Thoracic aorta (tissue), 2 donors: ENCODE data around the gene SERF2. TPM values are rescaled to one million over a fixed set of nuclear protein-coding genes. Genes with fewer than 3 reads are reported as not detected.

ENCODE experiments used
- ATAC-seq: fragments of 150-250 bp; one replicate; pipeline ENCODE4 v1.8.0; 2017; ENCODE audit warnings: low read depth; ENCODE audit not compliant: insufficient number of reproducible peaks, low FRiP score
- DNase-seq: peaks from one replicate; pipeline ENCODE4 v3.0.0-alpha.2; 2020; ENCODE audit warnings: low spot score
- H3K27ac ChIP-seq, 2 donors: fragments of 200-600 bp; sonication (generic); 1 replicate in 1 of 2; 2 replicates in 1 of 2; pipeline ENCODE4 v1.5.1; 2016; ENCODE audit warnings: mild to moderate bottlenecking in 2 of 2, moderate library complexity in 2 of 2
- H3K27me3 ChIP-seq: fragments of 200-600 bp; sonication (generic); replicated peaks from 2 replicates; pipeline ENCODE4 v1.6.0; 2016; ENCODE audit warnings: mild to moderate bottlenecking; ENCODE audit not compliant: insufficient read depth
- H3K36me3 ChIP-seq: fragments of 200-600 bp; sonication (generic); one replicate; pipeline ENCODE4 v1.5.1; 2016
- H3K4me1 ChIP-seq, 2 donors: fragments of 200-600 bp; sonication (generic); 1 replicate in 1 of 2; 2 replicates in 1 of 2; pipeline versions ENCODE4 v1.5.1 to v1.6.0; 2016; ENCODE audit warnings: low read depth in 2 of 2, mild to moderate bottlenecking in 1 of 2; ENCODE audit not compliant: control insufficient read depth in 1 of 2
- H3K4me3 ChIP-seq: fragments of 200-600 bp; sonication (generic); 2 replicates; pipeline ENCODE4 v1.5.1; 2016; ENCODE audit warnings: mild to moderate bottlenecking
- H3K9me3 ChIP-seq: fragments of 200-600 bp; sonication (generic); 2 replicates; pipeline ENCODE4 v1.5.1; 2016
- CTCF ChIP-seq: fragments of 200-600 bp; sonication (generic); IDR thresholded peaks from one replicate; pipeline ENCODE4 v1.5.1; 2019; ENCODE audit warnings: antibody characterized with exemption
- total RNA-seq, 2 donors: library from RNA; depleted of rRNA; stranded (reverse); fragments of >200 nt; gene quantifications; one replicate each; pipeline versions ENCODE4 v1.1.0 to v1.2.3, GENCODE V29; 2016

Gene SERF2
- total RNA-seq, 2 donors from 2014 or later, result 532 to 761 TPM

- Histone ChIP-seq H3K9me3 (no peaks in the 10 kb centered on the region), H3K27me3 (no peaks in the 10 kb centered on the region), H3K36me3 (peaks cover 37% of the 10 kb centered on the region), H3K4me1 (peaks cover 3 to 14% of the 10 kb centered on the region in 2 donors), H3K4me3 (no peak overlapping the region), H3K27ac (no peak overlapping the region)
- DNase-seq, result no peak
- ATAC-seq, result no peak
- TF ChIP-seq CTCF, result no peak
These were observed 19.5 kb upstream of the SERF2 start for GRCh38 chr15:43772624-43773023.

- TF ChIP-seq CTCF, result no peak
- peaks cover 3 to 20% of the 10 kb centered on the region in 2 donors for H3K4me1 ChIP-seq
- no peak for ATAC-seq
- peak overlapping the region in 1 of 2 donors; percentile 85 for H3K27ac ChIP-seq
- no peak for DNase-seq
- H3K9me3 ChIP-seq, result no peaks in the 10 kb centered on the region
- peaks cover 22% of the 10 kb centered on the region for H3K36me3 ChIP-seq
- H3K4me3 ChIP-seq, result no peak overlapping the region
- no peaks in the 10 kb centered on the region for H3K27me3 ChIP-seq
These were observed 18.1 kb upstream of the SERF2 start for GRCh38 chr15:43774062-43774461.

- H3K9me3 ChIP-seq, result no peaks in the 10 kb centered on the region
- no peak overlapping the region for H3K4me3 ChIP-seq
- no peak for DNase-seq
- H3K4me1 ChIP-seq, result peaks cover 3 to 20% of the 10 kb centered on the region in 2 donors
- H3K27ac ChIP-seq, result peak overlapping the region; percentile 85 to 91
- TF ChIP-seq CTCF, result no peak
- H3K36me3 ChIP-seq, result peaks cover 16% of the 10 kb centered on the region
- H3K27me3 ChIP-seq, result no peaks in the 10 kb centered on the region
- ATAC-seq, result no peak
These were observed 16.6 kb upstream of the SERF2 start for GRCh38 chr15:43775411-43775965.

GRCh38 chr15:43776101-43776717 is 15.9 kb upstream of the SERF2 start:
- ATAC-seq, result no peak
- H3K9me3 ChIP-seq, result no peaks in the 10 kb centered on the region
- TF ChIP-seq CTCF, result no peak
- H3K27me3 ChIP-seq, result no peaks in the 10 kb centered on the region
- no peak for DNase-seq
- H3K4me1 ChIP-seq, result peaks cover 3 to 20% of the 10 kb centered on the region in 2 donors
- peaks cover 9% of the 10 kb centered on the region for H3K36me3 ChIP-seq
- H3K4me3 ChIP-seq, result peak overlapping the region; percentile 81
- peak overlapping the region; percentile 85 to 91 for H3K27ac ChIP-seq

- ATAC-seq, result peak; percentile 62
- Histone ChIP-seq H3K27me3 (no peaks in the 10 kb centered on the region), H3K4me3 (peak within 1 kb of the TSS; percentile 81), H3K9me3 (no peaks in the 10 kb centered on the region), H3K27ac (peak within 1 kb of the TSS; percentile 85 to 91), H3K36me3 (peaks cover 3% of the 10 kb centered on the region), H3K4me1 (peaks cover 3 to 20% of the 10 kb centered on the region in 2 donors)
- DNase-seq, result no peak
- TF ChIP-seq CTCF, result no peak
These were observed 15.3 kb upstream of the SERF2 start, which contains the start of gene ELL3 for GRCh38 chr15:43776718-43777266. Gene ELL3 (minus strand): TSS chr15:43776966. CDS start chr15:43776901, 65 bp downstream.
